RCC 7860 (cell line): ENCODE results near the gene SLC10A3.
"Not testable (repeated sequence)": the region's sequence is repeated elsewhere in the genome, so short reads cannot be mapped to it uniquely, and the experiment has no call there.

Source experiments
- DNase-seq: peaks from one replicate; pipeline ENCODE4 v3.0.0-alpha.2; 2015; ENCODE audit warnings: low spot score
- FAIRE-seq: peaks from 2 replicates; lab custom pipeline; 2012; peaks lifted over from hg19 to GRCh38; lab: Jason Lieb, UNC

Gene SLC10A3

DNA sequence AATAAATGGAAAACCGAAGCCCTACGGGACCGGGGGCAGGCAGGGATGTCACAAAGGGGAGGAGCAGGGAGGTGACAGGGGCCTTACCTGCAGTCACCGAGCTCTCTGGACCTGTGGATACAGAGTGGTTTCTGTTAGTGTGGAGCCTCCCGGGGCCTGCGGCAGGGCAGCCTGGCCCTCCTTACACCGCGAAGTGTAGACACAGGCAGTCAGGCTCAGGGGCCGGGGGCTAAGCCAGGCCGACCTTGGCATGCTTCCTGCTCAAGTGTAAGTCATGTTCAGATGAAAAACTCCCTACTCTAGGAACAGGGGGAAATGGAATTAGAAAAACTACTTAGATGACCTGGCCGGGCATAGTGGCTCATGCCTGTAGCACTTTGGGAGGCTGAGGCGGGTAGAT lies 21.3 kb upstream of the SLC10A3 start:
- FAIRE-seq (no peak), DNase-seq (no peak)

DNA sequence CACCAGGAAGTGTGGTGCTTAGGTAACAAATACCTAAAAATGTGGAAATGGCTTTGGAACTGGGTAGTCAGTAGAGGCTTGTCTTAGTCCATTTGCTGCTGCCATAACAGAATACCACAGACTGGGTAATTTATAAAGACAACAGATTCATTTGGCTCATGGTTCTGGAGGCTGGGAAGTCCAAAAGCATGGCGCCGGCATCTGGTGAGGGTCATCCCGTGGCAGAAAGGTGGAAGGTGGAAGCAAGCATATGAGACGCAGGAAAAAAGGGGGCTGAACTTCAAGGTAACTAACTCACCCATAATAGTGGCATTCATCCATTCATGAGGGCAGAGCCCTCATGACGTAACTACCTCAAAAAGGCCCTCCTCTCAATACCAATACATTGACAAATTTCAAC lies 19.0 kb upstream of the SLC10A3 start:
- FAIRE-seq, result no peak
- DNase-seq, result no peak

DNA sequence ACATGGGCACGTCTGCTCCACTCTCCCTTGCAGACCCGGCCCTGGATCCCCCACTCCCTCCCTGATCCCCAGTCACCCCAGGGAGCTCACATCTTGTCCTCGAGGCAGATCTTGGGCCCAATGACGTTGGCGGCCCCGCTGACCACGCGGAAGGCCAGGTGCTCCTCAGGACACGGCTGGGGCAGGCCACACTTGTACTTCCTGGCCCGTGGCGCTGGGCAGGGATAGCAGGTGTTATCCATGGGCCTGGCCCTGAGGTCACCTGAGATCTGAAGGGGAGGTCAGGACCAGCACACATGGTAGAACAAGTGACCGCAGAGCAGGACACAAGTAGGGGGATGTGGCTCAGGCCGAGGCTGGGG lies 17.9 kb upstream of the SLC10A3 start:
- FAIRE-seq (no peak), DNase-seq (no peak)

DNA sequence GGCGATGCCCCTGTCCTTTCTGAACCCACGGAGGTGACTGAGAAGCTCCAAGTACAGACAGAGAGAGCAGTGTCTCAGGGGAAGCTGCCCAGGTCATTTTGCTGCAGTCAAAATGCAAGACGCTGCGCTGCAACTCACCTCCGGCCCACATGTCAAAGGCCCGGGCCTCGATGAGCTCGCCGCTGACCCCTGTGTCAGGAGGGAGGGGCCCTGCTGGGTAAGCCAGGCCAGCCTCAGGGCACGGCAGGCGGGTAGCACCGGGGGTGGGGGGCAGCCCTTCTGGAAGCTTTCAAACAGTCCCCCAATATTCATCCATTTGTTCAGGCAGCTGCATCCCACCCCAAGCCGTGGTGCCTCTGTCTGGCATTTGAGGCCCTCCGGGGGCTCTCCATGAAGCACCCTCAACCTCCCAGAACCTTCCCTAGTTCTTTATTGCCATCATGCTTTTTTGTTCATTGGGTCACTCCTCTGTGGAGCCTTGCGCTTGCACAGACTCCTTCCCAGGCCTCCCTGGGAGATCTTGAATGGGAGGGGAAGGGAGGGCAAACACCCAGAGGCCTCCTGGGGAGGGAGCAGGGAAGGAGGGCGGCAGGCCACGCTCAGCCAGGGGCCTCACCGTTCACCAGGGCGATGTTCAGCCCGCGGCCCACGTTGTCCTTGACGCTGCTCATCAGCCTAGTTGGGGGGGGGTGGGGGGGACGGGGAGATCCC lies 17.4 kb upstream of the SLC10A3 start:
- DNase-seq (no peak), FAIRE-seq (no peak)

DNA sequence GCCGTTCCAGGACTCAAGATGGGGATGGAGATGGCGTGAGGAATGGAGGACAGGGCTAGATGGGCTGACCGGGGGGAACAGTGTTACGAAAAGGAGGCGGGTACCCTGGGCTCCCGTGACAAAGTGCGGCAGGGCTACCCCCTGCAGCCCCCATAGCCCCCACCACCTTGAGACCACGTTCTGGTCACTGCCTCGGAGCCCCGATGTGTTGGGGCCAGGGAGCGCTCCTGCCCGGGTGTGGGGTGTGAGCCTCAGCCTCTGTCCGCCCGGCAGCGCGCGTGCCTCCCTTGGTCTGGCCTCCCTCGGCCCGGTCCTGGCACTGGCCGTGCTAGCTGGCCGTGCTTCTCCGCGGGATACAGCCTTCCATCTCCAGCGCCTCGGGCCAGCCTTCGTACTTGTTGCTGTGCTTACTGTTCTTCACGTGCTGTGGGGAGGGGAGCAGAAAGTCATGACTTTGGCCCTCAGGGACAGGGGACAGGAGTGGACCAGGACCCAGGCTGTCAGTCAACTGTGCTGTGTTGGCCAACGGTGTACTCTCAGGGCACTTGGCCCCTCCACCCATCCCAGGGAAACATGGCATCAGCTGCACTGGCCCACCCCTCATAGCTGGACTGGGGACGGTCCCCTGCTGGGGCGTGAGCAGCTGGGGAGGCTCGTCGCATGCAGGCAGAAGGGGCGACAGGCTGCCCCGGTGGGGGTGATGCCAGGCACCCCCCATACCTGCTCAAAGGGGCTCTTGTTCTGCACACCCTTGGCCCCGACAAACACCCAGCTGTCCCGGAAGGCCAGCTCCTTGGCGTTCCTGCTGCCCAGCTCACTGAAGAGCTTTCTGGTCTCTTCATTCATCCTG lies 16.3 kb upstream of the SLC10A3 start:
- no peak for FAIRE-seq
- DNase-seq, result no peak

DNA sequence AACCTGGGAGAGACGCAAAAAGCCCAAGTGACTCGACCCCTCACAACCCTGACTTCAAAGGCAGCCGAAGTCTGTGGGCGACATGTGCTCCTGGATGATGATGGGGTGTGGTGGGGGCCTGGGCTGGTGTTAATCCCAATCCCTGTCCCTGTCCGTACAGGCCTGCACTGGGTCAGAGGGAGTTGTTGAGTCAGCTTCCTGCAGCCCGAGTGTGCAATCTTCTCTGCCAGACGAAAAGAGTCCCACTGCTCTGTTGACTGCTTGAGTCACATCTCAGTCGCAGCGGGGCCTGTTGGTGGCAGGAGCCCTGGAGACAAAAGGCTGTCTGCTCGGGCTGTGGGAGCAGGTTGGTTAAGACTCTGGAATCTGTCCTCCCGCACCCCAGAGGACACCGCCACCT lies 15.3 kb upstream of the SLC10A3 start:
- no peak for FAIRE-seq
- peak; percentile 62 for DNase-seq

DNA sequence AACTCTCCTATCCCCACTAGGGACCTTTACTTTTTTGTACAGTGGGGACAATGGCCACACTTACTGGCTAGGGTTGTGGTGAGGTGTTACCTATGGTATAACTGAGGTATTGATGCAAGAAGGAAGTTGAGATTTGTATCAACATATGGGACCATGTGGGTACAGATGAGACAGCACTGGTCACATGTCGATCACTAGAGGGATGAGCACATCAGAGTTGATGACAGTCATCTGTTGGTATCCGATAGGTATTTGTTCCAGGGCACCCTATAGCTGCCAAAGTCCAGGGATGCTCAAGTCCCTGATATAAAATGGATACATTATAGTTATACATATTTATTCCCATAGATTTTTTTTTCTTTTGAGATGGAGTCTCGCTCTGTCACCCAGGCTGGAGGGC lies 12.6 kb upstream of the SLC10A3 start:
- DNase-seq, result no peak

DNA sequence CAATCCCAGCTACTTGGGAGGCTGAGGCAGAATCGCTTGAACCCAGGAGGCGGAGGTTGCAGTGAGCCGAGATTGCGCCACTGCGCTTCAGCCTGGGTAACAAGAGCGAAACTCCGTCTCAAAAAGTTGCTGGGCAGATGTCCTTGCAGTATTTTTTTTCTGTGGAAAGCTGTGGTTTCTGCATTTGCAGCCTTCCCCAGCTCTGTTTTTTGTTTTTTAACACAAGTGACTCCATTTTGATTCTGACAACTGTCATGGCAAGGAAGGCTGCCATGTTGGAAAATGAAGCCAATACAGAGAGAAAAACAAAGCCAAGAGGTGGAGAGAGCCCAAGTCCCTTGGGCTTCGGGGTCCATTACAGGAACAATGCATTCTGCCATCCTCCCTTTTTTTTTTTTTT lies 11.7 kb upstream of the SLC10A3 start:
- FAIRE-seq (no peak), DNase-seq (no peak)

More for the DNA sequence above, 12.6 kb upstream of the SLC10A3 start:
- FAIRE-seq, result no peak

DNA sequence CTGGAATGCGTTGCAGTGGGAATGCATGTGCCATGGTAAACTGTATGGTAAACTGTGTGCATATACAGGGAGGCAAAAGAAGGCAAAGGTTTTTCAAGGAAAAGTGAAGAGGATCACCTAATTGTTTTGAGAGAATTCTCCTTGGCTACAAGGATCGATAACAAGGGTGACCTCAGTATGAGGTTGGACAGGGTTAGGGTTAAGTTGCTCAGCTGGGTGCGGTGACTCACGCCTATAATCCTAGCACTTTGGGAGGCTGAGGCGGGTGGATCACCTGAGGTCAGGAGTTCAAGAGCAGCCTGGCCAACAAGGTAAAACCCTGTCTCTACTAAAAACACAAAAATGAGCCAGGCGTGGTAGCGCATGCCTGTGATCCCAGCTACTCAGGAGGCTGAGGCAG lies 11.0 kb upstream of the SLC10A3 start:
- not testable (repeated sequence) for FAIRE-seq, DNase-seq

DNA sequence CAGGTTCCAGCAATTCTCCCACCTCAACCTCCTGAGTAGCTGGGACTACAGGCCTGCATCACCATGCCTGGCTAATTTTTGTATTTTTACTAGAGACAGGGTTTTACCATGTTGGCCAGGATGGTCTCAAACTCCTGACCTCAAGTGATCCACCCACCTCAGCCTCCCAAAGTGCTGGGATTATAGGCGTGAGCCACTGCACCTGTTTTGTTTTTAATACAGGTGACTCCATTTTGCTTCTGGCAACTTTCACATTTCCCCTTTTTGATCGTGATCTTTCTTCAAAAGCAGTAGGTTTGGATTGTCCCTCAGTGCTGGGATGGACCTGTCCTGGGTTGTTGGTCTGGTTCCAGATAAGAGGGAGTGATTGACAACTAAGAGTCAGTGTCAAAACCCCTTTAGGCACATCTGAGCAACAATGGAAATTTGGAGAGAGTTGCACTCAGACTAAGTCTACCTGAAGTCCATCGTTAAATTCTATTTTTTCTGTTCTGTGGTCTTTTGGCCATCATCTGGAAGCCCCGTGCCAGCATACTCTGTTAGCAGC lies 6.2 kb upstream of the SLC10A3 start:
- FAIRE-seq, DNase-seq: not testable (repeated sequence)

DNA sequence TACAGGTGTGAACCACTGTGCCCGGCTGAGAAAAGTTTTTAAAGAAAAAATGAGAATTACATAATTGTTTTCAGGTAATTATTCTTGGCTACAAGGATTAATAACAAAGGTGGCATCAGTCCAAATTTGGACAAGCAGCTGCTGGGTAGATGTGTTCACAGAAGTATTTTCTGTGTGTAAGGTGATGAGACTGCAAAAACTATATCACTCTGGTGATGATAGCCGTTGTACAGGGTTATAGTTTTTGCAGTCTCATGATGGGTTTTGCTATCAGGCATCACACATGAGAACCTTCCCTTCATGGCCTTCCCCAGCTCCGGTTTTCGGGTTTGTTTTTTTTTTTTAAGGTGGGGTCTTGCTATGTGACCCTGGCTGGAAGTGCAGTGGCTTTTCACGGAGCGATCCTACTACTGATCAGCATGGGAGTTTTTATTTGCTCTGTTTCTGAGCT lies 5.1 kb upstream of the SLC10A3 start:
- DNase-seq (no peak), FAIRE-seq (no peak)

DNA sequence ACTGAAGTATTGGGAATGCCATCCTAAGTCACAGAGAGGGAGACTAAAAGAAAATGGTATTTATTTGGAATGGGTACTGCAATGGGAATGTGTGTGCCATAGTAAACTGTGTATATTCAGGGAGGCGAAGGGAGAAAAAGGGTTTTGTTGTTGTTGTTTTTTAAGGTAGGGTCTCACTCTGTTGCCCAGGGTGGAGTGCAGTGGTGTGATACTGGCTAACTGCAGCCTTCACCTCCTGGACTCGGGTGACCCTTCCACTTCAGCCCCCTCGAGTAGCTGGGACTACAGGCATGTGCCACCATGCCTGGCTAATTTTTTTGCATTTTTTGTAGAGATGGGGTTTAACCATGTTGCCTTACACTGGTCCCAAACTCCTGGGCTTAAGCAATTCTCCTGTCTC lies 4.3 kb upstream of the SLC10A3 start:
- FAIRE-seq (no peak), DNase-seq (no peak)

DNA sequence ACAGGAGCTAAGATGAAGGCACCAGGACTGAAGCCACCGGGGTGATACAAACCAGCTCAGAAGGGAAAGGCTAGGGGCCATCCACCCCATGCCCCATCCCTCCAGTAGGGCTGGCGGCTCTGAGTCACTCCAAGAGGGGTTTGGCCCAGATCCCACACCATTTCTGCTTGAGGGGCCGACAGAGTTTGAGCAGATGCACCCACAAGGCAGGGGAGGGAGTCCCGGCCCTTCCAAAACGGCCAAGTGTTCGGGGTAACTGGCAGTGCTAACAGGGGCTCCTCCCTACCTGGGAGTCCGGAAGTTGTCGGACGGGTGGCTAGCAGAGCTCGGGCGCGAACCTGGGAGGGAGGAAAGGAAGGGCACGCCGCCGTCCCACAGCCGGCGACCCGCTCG lies 412 bp downstream of the SLC10A3 start:
- DNase-seq (peak; percentile 15), FAIRE-seq (peak; percentile 40)

DNA sequence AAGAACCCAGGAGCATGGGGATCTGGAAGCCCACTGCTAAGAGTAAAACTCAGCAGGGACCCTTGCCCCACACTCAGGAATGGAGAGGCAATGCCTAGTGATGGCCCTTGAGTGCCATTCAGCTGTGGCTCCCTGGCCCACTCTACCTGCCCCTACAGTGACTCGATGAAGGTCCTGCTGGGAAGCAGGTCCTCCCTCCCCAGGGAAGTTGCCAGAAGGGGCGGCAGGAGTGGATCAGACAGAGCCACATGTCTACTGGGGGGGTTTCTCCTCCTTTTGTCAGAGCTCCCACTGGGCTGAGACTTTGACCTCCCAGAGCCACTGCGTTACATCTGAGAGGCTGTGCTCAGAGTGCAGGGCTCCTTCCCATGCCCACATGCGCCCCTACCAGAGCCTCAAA lies 1.2 kb downstream of the SLC10A3 start:
- FAIRE-seq, result no peak

DNA sequence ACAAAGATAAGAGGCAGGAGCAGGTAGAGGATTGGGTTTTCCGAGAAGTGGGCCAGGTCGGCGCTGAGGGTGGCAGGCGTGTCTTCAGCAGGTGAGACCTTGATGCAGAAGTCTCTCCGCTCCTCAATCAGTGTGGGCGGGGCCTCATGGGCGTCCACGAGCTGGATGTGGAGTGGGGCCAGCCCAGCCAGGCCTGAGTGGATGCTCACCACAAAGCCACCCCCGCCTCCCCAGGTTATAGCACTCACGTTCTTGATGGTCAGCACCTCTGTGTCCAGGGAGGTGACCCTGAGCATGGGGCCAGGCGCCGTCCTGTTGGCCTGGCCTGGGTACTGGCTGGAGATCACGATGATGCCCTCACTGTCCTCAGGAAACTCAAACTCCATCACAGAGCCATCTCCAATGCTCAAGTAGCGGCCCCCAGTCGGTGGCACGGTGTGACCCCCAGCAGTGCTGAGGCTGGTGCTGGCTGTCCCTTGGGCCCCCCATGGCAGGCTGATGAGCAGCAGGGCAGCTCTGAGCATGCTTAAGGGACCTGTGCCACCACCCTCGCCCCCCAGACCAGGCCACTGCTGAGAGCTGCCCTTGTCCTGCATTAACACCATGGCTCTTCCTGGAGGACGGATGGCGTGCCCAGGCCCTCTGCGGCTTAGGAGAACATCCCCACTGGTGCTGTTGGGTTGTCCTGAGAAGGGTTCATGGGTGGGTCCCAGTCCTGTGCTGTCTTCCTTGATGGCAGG lies 1.9 kb downstream of the SLC10A3 start:
- DNase-seq (no peak), FAIRE-seq (no peak)

More for the DNA sequence above, 1.2 kb downstream of the SLC10A3 start:
- DNase-seq, result no peak

DNA sequence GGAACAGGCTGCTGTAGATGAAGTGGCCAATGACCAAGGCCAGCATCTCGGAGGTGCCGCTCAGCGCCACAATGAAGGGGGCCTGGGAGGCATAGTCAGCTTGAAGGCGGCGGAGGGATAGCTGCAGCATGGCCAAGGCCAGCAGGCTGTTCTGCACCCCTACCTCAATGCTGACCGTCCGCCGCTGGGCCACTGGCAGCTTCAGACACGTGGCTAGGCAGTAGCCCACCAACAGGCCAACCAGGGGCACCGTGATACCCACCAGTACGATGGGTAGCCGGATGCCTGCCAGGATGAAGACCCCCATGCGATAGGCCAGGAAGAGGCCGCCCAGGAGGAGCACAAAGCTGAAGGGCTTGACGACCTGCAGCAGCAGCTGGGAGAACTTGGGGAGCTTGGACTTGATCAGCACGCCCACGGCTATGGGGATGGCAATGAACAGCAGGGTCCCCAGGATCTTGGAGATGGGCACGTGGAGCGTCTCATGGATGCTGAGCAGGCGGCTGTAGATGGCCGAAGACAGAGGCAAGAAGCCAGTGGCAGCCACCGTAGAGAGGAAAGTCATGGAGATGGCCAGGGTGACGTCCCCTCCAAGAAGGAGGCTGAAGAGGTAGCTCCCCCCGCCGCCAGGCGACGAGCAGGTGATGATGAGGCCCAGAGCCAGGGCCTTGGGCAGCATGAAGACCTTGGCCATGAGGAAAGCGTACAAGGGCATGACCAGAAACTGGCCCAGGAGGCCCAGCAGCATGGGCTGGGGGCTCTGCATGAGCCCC lies 2.7 kb downstream of the SLC10A3 start:
- FAIRE-seq, result no peak
- DNase-seq, result no peak

DNA sequence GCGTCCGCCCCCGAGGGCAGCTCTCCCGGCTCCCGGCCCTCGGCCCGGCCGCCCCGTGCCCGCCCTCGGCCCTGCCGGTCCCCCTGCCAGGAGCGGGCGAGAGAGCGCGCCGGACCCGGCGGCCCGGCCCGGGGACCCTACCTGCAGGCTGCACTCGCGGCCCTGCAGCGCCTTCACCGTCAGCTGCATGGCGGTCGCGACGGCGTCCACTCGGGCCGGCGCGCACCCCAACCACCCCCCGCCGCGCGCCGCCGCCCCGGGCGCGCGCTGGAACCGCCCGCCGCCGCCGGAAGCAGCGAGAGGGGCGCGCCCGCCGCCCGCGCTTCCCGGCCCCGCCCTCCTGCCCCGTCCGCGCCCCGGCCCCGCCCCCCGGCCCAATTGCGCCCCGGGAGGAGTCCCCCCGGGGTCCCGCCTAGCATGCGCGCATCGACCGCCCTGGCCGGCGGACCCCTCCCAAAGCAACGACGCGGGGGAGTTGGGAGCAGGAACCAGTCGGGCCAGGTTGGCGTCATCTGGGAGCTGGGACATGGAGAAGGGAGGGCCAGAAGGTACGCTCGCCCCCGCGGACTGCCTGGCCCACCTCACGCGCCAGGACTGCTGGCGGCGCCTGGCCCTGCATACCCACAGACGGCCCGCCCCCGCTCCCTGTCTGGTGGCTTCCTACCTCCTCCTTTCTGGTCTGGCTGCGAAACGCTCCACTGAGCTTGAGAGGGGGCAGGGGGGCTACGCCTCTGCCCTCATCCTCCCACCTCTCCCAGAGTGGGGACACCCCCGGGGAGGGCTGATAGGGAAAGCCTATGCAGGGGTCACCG lies 3.8 kb downstream of the SLC10A3 start, which contains the start of gene UBL4A:
Gene UBL4A, minus strand, starts transcription at position 220 of the 812 bp plus-strand sequence. Its CDS starts 31 bp downstream, at position 189.
- DNase-seq (peak; percentile 74), FAIRE-seq (peak; percentile 40)

DNA sequence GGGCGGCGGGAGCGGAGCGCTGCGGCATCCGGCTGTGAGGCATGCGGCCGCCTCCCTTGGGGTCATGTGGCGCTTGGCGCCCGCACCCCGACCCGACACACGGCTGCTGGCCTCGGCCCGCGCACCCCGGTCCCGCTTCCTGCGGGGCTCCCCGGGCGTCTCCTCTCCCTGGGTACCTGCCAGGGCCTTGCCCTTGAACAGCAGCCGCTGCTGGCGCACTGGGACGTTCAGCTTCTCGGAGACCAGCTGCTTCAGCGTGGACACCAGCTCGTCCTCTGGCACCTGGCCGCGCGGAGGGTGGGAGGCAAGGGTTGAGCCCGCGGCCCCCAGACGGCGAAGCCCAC lies 4.4 kb downstream of the SLC10A3 start:
- FAIRE-seq (no peak), DNase-seq (no peak)
